HS-5 (cell line): ENCODE measurements around the gene TAS1R2.
"Not testable (repeated sequence)": the region's sequence is repeated elsewhere in the genome, so short reads cannot be mapped to it uniquely, and the experiment has no call there.

ENCODE experiments used
- DNase-seq: peaks from one replicate; pipeline ENCODE4 v3.0.0-alpha.2; 2012; ENCODE audit warnings: low read depth

Gene TAS1R2

DNA sequence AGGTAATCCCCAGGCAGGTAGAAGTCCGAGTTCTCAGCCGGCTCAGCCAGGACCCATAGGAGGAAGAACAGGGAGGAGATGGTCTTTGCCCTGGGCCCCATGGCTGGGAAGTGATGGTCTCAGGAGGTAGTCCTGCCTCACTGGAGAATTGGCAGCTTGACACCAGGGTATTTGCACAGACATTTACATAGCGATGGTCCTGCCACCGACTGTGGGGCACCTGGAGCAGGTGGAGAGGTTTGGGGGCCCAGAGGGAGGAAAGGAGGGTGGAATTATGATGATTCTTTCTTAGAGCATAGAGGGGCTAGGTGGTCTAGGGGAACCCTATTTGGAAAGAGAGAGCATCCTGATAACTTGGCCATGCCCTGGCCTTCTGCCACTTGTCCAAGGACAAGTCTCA, at the start of gene TAS1R2:
TSS of gene TAS1R2 (minus strand) at position 101 of the 400 bp plus-strand sequence. CDS start at position 101, 0 bp downstream.
- DNase-seq: no peak

- no peak for DNase-seq
These were observed 48.7 kb upstream of the TAS1R2 start for GRCh38 chr1:18907917-18908845.

DNA sequence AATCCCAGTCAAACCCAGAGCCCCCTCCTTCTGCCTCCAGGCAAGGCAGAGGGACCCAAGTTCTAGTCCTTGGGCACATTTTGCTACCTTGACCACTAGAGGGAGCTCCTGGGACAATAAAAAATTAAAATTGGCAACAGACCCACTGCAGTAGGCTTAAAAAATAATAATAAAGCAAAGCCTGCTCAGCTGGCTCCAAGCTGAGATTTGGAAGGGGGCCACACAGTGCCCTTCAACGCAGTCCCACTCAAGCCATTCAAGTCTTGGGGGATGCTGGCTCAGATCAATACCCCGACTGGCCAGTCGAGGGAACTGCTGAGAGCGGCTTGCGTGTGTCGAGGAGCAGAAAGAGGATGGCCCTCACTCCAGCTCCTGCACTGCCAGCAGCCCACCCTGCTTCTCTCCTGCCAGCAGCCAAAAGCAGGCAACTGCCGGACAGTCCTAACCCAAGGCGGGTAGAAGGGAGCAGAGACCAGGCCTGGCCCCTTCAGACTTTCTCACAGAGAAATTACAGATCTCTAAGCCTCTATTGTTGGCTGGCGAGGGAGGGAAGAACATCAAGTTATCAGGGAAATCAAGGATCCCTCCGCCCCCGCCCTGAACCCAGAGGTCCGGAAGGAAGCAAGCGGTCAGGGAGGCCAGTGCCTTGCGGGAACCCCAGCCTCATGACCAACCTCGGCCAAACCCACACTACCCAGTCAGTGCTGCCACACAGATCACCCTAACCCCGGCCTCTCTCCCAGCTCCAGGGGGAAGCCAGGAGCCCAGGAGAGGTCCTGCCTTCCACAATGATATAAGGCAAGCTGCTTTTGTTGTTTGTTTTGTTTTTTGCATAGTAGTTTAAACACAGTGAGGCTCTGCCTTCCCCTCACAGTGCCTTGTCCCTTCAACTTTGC, 47.8 kb upstream of the TAS1R2 start:
- DNase-seq: peak; percentile 32

DNA sequence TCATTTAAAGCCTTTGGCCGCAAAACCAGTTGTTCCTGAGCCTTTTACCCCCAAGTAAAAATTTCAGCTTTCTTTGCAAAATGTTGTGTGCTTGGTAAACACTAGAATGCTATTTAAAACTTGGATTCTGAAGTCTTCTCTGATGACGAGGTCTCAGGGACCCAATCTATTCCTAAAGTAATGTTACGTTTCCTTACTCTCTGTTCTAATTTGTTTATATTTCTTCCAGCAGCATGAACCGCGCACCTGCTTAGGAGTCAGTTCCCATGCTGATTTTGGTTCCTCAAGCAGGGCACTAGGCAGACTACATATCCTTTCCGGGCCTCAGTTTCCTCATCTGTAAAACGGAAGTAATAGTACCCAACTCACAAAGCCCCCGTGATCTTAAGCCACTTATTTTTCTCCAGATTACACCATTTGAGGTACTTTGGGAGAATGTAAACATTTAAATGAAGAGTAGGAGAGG, 43.9 kb upstream of the TAS1R2 start:
- no peak for DNase-seq

- DNase-seq: peak; percentile 92
These were observed 43.2 kb upstream of the TAS1R2 start, which contains the start of gene ALDH4A1 for GRCh38 chr1:18902523-18903290. TSS of gene ALDH4A1 (minus strand) at chr1:18902555. CDS start at chr1:18902523, 32 bp downstream.

GRCh38 chr1:18901952-18902522, 42.6 kb upstream of the TAS1R2 start:
- no peak for DNase-seq

DNA sequence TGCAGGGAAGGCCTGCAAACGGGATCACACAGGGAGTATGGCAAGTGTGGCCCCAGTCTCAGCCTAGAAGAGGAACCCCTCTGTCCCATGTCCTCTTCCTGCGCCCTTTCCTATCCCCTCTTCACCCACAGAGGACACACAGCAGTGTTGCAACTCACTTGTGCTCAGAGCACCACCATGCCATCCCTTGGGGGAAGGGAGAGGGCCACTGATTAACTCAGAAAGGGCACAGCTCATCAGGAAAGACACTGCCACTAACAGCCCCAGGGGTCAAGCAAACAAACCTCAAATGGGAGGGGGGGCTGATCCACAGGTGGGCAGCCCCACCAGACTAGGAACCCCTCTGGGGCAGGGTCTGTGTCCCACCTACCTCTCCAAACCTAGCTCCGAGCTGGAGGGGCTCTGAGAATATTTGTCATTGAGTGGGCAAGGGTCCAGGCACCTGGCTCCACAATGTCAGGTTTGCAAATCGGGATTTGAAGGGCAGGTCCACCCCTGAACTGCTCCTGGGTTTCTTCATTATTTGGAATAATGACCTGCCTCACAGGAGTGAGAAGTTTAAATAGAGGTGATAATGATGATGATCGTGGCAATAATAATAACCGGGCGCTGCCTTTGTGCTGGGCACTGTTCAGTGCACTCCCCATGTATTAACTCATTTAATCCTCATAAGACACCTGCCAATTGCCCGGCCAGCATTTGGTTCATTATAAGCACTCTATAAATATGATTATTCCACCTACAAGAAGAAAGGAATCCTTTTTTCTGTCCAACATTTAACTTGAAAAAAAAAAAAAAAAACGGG, 41.9 kb upstream of the TAS1R2 start:
- no peak for DNase-seq

- no peak for DNase-seq
These were observed 40.9 kb upstream of the TAS1R2 start for GRCh38 chr1:18900303-18900841.

- DNase-seq: no peak
These were observed 40.0 kb upstream of the TAS1R2 start for GRCh38 chr1:18899363-18900049.

GRCh38 chr1:18898567-18898966, 39.1 kb upstream of the TAS1R2 start:
- DNase-seq: no peak

- DNase-seq: no peak
These were observed 35.9 kb upstream of the TAS1R2 start for GRCh38 chr1:18895317-18895716.

DNA sequence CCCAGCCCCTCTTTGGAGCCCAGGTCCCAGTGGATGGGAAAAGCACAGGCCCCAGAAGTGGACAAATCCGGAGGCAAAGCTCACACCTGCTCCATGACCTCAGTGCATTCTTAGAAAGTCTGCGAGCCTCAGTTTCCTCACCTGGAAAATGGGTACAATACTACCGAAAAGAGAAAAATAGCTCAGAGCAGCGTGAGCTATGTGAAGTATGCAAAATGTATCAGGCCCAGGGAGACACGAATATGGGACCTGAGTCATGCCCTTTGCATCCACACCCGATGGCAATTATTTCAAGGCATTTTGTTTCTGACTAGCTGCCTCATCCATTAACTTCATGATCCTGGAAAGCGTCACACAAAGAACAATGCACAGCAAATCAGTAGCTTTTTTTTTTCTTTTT, 33.7 kb upstream of the TAS1R2 start:
- DNase-seq: no peak

DNA sequence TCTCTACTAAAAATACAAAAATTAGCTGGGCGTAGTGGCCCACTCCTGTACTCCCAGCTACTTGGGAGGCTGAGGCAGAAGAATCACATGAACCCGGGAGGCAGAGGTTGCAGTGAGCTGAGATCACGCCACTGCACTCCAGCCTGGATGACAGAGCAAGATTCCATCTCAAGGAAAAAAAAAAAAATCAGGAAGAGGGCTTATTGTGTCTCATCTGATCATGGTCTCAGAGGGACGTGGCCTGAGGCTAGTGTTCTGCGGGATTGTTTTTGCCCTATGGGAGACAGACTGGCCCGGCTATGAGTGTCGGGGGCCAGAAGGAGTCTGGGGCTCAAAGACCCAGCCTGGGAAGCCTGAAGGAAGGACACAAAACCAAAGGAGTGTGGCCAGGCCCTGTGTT, 32.4 kb upstream of the TAS1R2 start:
- DNase-seq: not testable (repeated sequence)

GRCh38 chr1:18891426-18891780, 31.9 kb upstream of the TAS1R2 start:
- DNase-seq: no peak

GRCh38 chr1:18890706-18891425, 31.4 kb upstream of the TAS1R2 start:
- DNase-seq: no peak

GRCh38 chr1:18886003-18886335, 26.5 kb upstream of the TAS1R2 start:
- no peak for DNase-seq

DNA sequence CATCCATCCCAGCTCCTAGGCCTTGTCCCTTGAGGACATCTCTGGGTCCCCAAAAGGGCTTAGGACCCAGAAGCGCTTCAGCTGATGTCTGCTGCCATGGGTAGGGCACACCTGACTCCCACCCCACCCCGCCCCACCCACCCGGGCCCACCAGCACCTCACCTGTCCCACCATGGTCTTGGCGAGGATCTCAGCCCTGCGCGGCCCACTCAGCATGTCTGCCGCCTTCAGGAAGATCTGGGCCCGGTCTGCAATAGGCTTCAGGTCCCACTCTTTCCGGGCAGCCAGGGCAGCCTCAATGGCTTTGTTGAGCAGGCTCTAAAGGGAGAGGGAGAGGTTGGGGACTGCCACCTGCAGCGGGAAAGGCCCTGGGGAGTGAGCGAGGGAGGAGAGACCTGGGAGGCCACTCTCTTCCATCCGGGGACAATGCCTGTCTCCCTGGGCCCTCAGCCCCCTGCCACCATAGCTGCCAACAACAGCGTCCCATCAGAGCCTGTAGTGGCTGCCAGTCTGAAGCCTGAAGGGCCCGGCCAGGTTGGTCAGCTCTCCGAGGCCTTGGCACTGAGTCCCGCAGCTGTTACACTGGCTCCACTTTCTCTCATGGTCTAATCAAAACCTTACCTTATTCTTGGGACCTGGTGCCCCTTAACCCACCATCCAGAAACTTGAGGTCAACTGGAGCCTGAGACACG, 26.0 kb upstream of the TAS1R2 start:
- no peak for DNase-seq

DNA sequence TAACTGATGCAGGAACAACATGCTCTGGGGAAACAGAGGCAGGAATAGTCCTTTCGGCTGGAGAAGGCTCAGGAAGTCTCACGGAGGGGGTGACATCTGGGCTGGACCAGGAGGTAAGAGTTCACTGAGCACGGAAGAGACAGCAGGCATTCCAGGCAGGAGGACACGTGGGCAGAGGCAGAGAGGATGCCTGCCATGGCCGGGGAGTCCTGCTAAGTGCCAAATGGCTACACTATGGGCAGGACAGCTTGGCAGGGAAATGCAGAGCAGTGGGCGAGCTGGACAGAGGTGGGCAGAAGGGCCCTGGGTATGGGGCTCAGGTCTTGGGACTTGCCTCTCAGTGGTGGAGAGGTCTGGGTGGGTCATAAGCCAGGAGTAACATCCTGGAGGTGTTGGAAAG, 25.3 kb upstream of the TAS1R2 start:
- no peak for DNase-seq

GRCh38 chr1:18884419-18884717, 24.9 kb upstream of the TAS1R2 start:
- DNase-seq: no peak
